DND-41 (cell line): ENCODE measurements around the gene MLIP.

Experiments used
- ATAC-seq: fragments of 200-7000 bp; cut with Tn5 transposase; 3 replicates; pipeline ENCODE4 v1.9.1; 2021; ENCODE audit warnings: low read depth; ENCODE audit not compliant: insufficient read depth
- DNase-seq: peaks from one replicate; pipeline ENCODE4 v3.0.0-alpha.2; 2020
- H2AFZ ChIP-seq: 2 replicates; pipeline ENCODE4 v1.6.0; 2012; ENCODE audit warnings: low read depth, low read length
- H3K27ac ChIP-seq: 2 replicates; pipeline ENCODE4 v1.5.1; 2012; ENCODE audit warnings: low read length, inconsistent platforms
- H3K27me3 ChIP-seq: fragments of 200-600 bp; sonication (generic); 2 replicates; pipeline ENCODE4 v1.6.0; 2012; ENCODE audit warnings: low read length, mild to moderate bottlenecking, inconsistent platforms; ENCODE audit not compliant: insufficient read depth, poor library complexity
- H3K36me3 ChIP-seq: 2 replicates; pipeline ENCODE4 v1.5.1; 2012; ENCODE audit warnings: low read length, inconsistent platforms; ENCODE audit not compliant: insufficient read depth
- H3K4me1 ChIP-seq: 2 replicates; pipeline ENCODE4 v1.5.1; 2012; ENCODE audit warnings: mild to moderate bottlenecking, low read length; ENCODE audit not compliant: insufficient read depth
- H3K4me2 ChIP-seq: 2 replicates; pipeline ENCODE4 v1.6.0; 2012; ENCODE audit warnings: mild to moderate bottlenecking, moderate library complexity, low read length, inconsistent platforms; ENCODE audit not compliant: insufficient read depth
- H3K4me3 ChIP-seq, 2 experiments: fragments of 200-600 bp in 1 of 2; shearing (Covaris generic) in 1 of 2; 2 replicates each; pipeline ENCODE4 v1.5.1; 2012 to 2016; ENCODE audit warnings: inconsistent platforms in 2 of 2, low read length in 2 of 2, mild to moderate bottlenecking in 2 of 2, low read depth in 1 of 2, moderate library complexity in 1 of 2
- H3K79me2 ChIP-seq: 2 replicates; pipeline ENCODE4 v1.6.0; 2012; ENCODE audit warnings: low read length, inconsistent platforms; ENCODE audit not compliant: insufficient read depth
- H3K9ac ChIP-seq: 2 replicates; pipeline ENCODE4 v1.6.0; 2012; ENCODE audit warnings: low read depth, mild to moderate bottlenecking, inconsistent platforms, low read length, moderate library complexity
- H3K9me3 ChIP-seq: 2 replicates; pipeline ENCODE4 v1.5.1; 2012; ENCODE audit warnings: low read length, moderate library complexity, mild to moderate bottlenecking, inconsistent platforms; ENCODE audit not compliant: insufficient read depth, severe bottlenecking
- H4K20me1 ChIP-seq: 2 replicates; pipeline ENCODE4 v1.6.0; 2012; ENCODE audit warnings: low read length; ENCODE audit not compliant: insufficient read depth
- EZH2 ChIP-seq: IDR thresholded peaks from 3 replicates; pipeline ENCODE4 v1.6.1; 2012; ENCODE audit warnings: borderline replicate concordance, low read depth, mild to moderate bottlenecking, moderate library complexity, low read length, inconsistent platforms; ENCODE audit not compliant: severe bottlenecking
- TF ChIP-seq, protein P1 (sequence below): IDR thresholded peaks from 2 replicates; pipeline ENCODE4 v1.5.1; 2012; ENCODE audit warnings: borderline replicate concordance, low read length, moderate library complexity, mild to moderate bottlenecking; ENCODE audit not compliant: poor library complexity, severe bottlenecking; ENCODE audit errors: extremely low read depth

MLIP gene

DNA sequence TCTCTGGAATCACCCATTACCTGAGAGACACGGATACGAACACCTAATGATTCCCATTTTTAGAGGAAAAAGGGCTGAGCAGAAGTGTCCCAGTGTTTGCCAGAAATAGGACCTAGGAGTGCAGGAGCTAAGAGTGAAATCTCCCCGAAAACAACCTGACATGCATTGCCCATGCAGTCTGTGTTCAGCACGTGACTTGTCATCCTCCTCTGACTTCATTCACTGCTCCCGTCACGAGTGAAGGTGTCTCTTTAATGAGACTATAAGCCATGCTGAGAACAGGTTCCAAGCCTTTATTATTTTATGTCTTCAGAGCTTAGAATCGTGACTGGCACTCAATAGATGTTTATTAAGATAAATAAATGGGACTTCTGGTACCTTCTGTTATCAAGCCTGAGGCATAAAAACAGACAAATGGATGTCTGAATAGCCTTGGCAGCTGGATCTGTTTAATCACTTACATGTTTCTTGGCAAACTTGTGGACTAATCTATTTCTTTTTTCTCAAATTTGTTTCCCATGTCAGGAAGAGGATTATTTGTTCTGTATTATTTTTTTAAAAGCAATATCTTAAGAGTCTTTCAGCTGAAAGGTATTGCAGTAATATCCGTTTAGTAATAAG lies 3.7 kb upstream of the MLIP start:
- H2AFZ ChIP-seq, result no peak overlapping the region
- TF ChIP-seq, protein P1, sequence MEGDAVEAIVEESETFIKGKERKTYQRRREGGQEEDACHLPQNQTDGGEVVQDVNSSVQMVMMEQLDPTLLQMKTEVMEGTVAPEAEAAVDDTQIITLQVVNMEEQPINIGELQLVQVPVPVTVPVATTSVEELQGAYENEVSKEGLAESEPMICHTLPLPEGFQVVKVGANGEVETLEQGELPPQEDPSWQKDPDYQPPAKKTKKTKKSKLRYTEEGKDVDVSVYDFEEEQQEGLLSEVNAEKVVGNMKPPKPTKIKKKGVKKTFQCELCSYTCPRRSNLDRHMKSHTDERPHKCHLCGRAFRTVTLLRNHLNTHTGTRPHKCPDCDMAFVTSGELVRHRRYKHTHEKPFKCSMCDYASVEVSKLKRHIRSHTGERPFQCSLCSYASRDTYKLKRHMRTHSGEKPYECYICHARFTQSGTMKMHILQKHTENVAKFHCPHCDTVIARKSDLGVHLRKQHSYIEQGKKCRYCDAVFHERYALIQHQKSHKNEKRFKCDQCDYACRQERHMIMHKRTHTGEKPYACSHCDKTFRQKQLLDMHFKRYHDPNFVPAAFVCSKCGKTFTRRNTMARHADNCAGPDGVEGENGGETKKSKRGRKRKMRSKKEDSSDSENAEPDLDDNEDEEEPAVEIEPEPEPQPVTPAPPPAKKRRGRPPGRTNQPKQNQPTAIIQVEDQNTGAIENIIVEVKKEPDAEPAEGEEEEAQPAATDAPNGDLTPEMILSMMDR, result no peak
- TF ChIP-seq EZH2, result no peak
- H3K9me3 ChIP-seq, result no peaks in the 10 kb centered on the region
- no peak for DNase-seq
- no peak overlapping the region for H3K9ac ChIP-seq
- H3K4me1 ChIP-seq, result no peaks in the 10 kb centered on the region
- H3K36me3 ChIP-seq, result no peaks in the 10 kb centered on the region
- ATAC-seq, result no peak
- H3K4me3 ChIP-seq, result no peak overlapping the region
- no peaks in the 10 kb centered on the region for H4K20me1 ChIP-seq
- no peak overlapping the region for H3K27ac ChIP-seq
- peaks cover 11% of the 10 kb centered on the region for H3K27me3 ChIP-seq
- no peak overlapping the region for H3K4me2 ChIP-seq
- no peaks in the 10 kb centered on the region for H3K79me2 ChIP-seq

GRCh38 chr6:54108271-54108670 lies 3.0 kb upstream of the MLIP start:
- no peak for TF ChIP-seq EZH2
- TF ChIP-seq, protein P1, result no peak
- no peak overlapping the region for H3K9ac ChIP-seq
- H3K79me2 ChIP-seq, result no peaks in the 10 kb centered on the region
- no peak for DNase-seq
- H3K27ac ChIP-seq, result no peak overlapping the region
- H3K9me3 ChIP-seq, result no peaks in the 10 kb centered on the region
- H3K36me3 ChIP-seq, result no peaks in the 10 kb centered on the region
- H3K4me1 ChIP-seq, result no peaks in the 10 kb centered on the region
- H3K27me3 ChIP-seq, result peaks cover 11% of the 10 kb centered on the region
- H4K20me1 ChIP-seq, result no peaks in the 10 kb centered on the region
- H3K4me2 ChIP-seq, result no peak overlapping the region
- H2AFZ ChIP-seq, result no peak overlapping the region
- no peak overlapping the region for H3K4me3 ChIP-seq
- no peak for ATAC-seq

DNA sequence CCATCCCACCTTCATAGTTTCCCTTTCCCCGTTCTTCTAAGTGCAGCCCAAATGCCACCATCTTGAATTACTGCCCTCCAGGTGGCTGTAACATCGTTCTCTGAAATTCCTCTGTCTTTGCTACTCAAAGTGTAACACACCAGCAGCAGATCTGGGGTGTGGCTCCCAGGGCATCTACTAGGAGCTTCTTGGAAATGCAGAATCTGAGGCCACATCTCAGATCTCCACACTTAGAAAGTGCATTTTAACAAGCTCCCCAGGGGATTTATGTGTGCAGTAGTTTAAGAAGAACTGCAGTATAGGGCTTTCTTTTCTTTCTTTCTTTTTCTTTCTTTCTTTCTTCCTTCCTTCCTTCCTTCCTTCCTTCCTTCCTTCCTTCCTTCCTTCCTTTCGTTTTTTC lies 1.7 kb upstream of the MLIP start:
- Histone ChIP-seq H3K4me3 (no peak overlapping the region), H2AFZ (no peak overlapping the region), H3K36me3 (no peaks in the 10 kb centered on the region), H3K27me3 (peaks cover 8% of the 10 kb centered on the region), H3K9me3 (no peaks in the 10 kb centered on the region), H3K9ac (no peak overlapping the region), H3K4me1 (no peaks in the 10 kb centered on the region), H3K79me2 (no peaks in the 10 kb centered on the region), H3K27ac (no peak overlapping the region), H3K4me2 (no peak overlapping the region), H4K20me1 (no peaks in the 10 kb centered on the region)
- no peak for ATAC-seq
- TF ChIP-seq, protein P1, result no peak
- TF ChIP-seq EZH2, result no peak
- DNase-seq, result no peak
